Lower lobe of right lung (tissue), 2 donors: ENCODE data around the gene PLEKHA7. TPM values are rescaled to one million over a fixed set of nuclear protein-coding genes. Genes with fewer than 3 reads are reported as not detected.
"Not testable (repeated sequence)": the region's sequence is repeated elsewhere in the genome, so short reads cannot be mapped to it uniquely, and the experiment has no call there.

ENCODE experiments used
- ATAC-seq, 2 donors: fragments of 200-7000 bp; cut with Tn5 transposase; one replicate each; pipeline ENCODE4 v1.9.1; 2020 to 2022; ENCODE audit warnings: mild to moderate bottlenecking in 2 of 2, moderate library complexity in 2 of 2
- DNase-seq: peaks from one replicate; pipeline ENCODE4 v3.0.0-alpha.2; 2020
- H3K27ac ChIP-seq: fragments of 200-600 bp; one replicate; pipeline ENCODE4 v1.8.0; 2022
- H3K27me3 ChIP-seq: fragments of 200-600 bp; one replicate; pipeline ENCODE4 v1.8.0; 2022; ENCODE audit warnings: low read depth
- H3K36me3 ChIP-seq: fragments of 200-600 bp; one replicate; pipeline ENCODE4 v1.8.0; 2022; ENCODE audit warnings: mild to moderate bottlenecking
- H3K4me1 ChIP-seq: fragments of 200-600 bp; one replicate; pipeline ENCODE4 v1.8.0; 2022
- H3K4me3 ChIP-seq: fragments of 200-600 bp; one replicate; pipeline ENCODE4 v1.8.0; 2022; ENCODE audit warnings: mild to moderate bottlenecking
- H3K9me3 ChIP-seq: fragments of 200-600 bp; one replicate; pipeline ENCODE4 v1.8.0; 2022
- intact Hi-C: fragments of 100-400 bp; cut with DNase I; formaldehyde crosslinking; loops from one replicate; pipeline ENCODE4 v1.11.0; 2022
- total RNA-seq: library from RNA; stranded (reverse); fragmentation: NEBNext Ultra II Directional; extraction: Animal tissue kit (Norgen Biotek cat#: 25700); gene quantifications from one replicate; pipeline ENCODE4 v1.2.1, GENCODE V29; 2021
- TF ChIP-seq, protein P1 (sequence below): fragments of 200-600 bp; IDR thresholded peaks from one replicate; pipeline ENCODE4 v1.8.0; 2022; ENCODE audit warnings: antibody characterized with exemption, mild to moderate bottlenecking
- donor health status: DM: no; HTN: yes; CAD: no; lungs with severe emphysema.

PLEKHA7 gene
- total RNA-seq, 1 donor from 2014 or later: 44.0 TPM

DNA sequence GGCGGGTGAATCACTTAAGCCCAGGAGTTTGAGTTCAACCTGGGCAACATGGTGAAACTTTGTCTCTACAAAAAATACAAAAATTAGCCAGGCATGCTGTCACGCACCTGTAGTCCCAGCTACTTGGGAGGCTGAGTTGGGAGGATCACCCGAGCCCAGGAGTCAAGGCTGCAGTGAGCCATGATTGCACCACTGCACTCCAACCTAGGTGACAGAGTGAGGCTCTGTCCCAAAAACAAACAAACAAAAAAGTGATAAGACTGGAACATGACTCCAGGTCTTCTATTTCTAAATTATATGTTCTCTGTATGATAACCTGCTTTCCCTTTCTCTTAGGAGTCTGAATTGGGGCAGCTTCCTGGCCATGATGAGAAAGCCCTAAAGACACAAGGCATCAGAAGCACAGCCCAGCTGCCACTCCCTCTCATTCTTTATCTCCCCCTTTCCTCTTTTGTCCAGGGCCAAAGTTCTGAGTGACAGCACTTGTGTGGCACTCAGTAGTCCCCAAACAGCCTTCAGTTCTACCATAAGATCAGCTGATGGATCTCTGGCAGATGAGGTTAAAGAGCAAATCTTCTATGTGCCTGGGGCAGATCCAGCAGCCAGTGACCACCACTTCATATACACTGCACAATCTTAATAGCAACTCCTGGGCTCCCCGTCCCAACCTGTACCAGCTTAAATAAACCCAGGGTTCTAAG lies 139.8 kb downstream of the PLEKHA7 start:
- Histone ChIP-seq H3K4me1 (peaks cover 9% of the 10 kb centered on the region), H3K9me3 (no peaks in the 10 kb centered on the region), H3K27ac (no peak overlapping the region), H3K36me3 (no peaks in the 10 kb centered on the region), H3K27me3 (no peaks in the 10 kb centered on the region), H3K4me3 (no peak overlapping the region)
- TF ChIP-seq, protein P1, sequence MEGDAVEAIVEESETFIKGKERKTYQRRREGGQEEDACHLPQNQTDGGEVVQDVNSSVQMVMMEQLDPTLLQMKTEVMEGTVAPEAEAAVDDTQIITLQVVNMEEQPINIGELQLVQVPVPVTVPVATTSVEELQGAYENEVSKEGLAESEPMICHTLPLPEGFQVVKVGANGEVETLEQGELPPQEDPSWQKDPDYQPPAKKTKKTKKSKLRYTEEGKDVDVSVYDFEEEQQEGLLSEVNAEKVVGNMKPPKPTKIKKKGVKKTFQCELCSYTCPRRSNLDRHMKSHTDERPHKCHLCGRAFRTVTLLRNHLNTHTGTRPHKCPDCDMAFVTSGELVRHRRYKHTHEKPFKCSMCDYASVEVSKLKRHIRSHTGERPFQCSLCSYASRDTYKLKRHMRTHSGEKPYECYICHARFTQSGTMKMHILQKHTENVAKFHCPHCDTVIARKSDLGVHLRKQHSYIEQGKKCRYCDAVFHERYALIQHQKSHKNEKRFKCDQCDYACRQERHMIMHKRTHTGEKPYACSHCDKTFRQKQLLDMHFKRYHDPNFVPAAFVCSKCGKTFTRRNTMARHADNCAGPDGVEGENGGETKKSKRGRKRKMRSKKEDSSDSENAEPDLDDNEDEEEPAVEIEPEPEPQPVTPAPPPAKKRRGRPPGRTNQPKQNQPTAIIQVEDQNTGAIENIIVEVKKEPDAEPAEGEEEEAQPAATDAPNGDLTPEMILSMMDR: no peak
- ATAC-seq (no peak), DNase-seq (no peak)
- intact Hi-C loops: no loop called here

DNA sequence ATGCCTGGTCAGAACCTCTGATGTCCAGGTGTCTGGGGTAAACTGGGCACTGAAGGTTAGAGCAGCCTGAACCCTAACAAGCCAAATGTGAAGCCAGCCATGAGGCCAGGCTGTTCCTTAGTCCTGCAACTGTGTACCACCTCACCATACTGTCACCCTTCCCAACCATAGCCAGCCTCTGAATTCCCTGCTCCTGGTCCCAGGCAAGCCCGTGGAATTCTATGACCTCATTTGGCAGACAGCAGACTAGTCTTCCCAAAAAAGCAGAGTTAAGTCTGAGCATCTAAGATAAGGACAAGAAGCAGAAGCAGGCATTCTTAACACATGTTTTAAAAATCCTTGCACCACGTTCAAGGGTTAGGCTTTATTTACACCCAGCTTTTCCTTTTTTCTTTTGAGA lies 140.9 kb downstream of the PLEKHA7 start:
- H3K27me3 ChIP-seq: no peaks in the 10 kb centered on the region
- DNase-seq: no peak
- peak in 1 of 2 donors; percentile 19 for ATAC-seq
- no peak overlapping the region for H3K27ac ChIP-seq
- H3K36me3 ChIP-seq: no peaks in the 10 kb centered on the region
- TF ChIP-seq, protein P1: no peak
- intact Hi-C loops: no loop called here
- no peak overlapping the region for H3K4me3 ChIP-seq
- H3K4me1 ChIP-seq: no peaks in the 10 kb centered on the region
- H3K9me3 ChIP-seq: no peaks in the 10 kb centered on the region

DNA sequence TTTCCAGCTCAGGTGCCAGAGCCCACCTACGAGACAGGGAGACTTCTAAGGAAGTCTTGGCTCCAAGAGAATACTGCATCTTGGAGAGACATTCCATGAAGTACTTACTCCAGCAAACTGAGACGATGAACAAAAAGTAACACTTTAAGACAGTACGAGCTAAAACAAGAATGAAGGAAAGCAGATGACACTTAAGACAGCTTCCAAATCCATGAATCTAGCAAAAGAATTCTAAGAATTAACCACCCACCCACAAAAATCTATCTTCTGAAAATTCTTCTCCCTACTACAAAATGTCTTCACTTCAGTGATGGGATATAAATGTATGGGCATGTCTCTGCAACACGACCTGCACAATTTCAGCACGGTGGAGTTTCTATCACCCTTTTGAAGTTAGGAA lies 142.8 kb downstream of the PLEKHA7 start:
- DNase-seq (no peak), ATAC-seq (no peak)
- Histone ChIP-seq H3K4me1 (no peaks in the 10 kb centered on the region), H3K27me3 (no peaks in the 10 kb centered on the region), H3K4me3 (no peak overlapping the region), H3K27ac (no peak overlapping the region), H3K36me3 (no peaks in the 10 kb centered on the region), H3K9me3 (no peaks in the 10 kb centered on the region)
- intact Hi-C loops: no loop called here
- TF ChIP-seq, protein P1: no peak

DNA sequence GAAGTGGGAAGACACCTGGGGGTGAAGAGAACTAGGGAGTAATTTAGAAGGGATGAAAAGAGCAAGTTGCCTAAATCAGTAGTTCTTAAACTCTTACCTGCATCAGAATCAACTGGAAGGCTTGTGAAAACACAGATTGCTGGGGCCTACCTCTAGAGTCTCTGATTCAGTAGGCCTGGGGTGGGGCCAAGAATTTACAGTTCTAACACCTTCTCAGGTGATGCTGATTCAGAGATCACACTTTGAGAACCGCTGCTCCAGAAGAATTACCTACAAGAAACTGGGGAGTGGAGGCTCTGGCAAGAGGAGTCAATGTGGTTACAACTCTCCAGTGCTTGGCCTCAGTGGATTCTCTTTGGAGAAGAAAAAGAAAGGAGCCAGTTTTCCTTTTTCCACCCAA lies 147.1 kb downstream of the PLEKHA7 start:
- DNase-seq (no peak), ATAC-seq (no peak)
- no peaks in the 10 kb centered on the region for H3K4me1 ChIP-seq
- no peaks in the 10 kb centered on the region for H3K27me3 ChIP-seq
- no peaks in the 10 kb centered on the region for H3K36me3 ChIP-seq
- no peak overlapping the region for H3K4me3 ChIP-seq
- H3K9me3 ChIP-seq: no peaks in the 10 kb centered on the region
- H3K27ac ChIP-seq: no peak overlapping the region
- intact Hi-C loops: no loop called here
- TF ChIP-seq, protein P1: no peak

DNA sequence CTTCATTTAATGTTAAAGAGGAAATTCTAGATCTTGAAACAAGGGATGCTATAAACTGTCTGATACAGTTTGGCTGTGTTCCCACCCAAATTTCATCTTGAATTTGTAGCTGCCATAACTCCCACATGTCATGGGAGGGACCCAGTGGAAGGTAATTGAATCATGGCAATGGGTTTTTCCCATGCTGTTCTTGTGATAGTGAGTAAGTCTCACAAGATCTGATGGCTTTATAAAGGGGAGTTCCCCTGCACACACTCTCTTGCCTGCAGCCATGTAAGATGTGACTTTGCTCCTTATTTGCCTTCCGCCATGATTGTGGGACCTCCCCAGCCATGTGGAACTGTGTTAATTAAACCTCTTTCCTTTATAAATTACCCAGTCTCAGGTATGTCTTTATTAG lies 149.8 kb downstream of the PLEKHA7 start:
- H3K36me3 ChIP-seq, H3K4me1 ChIP-seq, intact Hi-C loops, ATAC-seq, H3K4me3 ChIP-seq, H3K9me3 ChIP-seq, DNase-seq, H3K27me3 ChIP-seq, H3K27ac ChIP-seq: not testable (repeated sequence)

DNA sequence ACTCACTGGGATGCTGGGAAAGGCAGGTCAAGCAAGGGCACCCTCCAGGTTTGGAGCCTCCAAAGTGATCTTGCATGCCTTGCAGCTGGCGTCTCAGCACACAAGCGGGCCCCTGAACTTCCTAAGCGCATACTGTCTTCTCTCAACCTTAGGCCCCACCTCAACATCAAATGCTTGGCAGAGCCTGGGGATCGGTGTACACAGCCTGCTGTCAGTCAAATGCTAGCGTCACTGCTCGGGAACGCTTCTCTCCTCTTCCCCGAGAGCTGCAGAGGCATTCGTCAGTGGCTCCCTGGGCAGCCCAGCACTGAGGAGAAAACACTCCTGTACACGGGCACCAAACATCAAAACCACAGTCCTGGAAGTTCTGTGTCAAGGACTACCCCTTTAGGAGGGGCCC lies 150.8 kb downstream of the PLEKHA7 start:
- Histone ChIP-seq H3K27ac (no peak overlapping the region), H3K36me3 (no peaks in the 10 kb centered on the region), H3K4me3 (no peak overlapping the region), H3K4me1 (no peaks in the 10 kb centered on the region), H3K9me3 (no peaks in the 10 kb centered on the region), H3K27me3 (no peaks in the 10 kb centered on the region)
- intact Hi-C loops: no loop called here
- no peak for DNase-seq
- ATAC-seq: no peak
- TF ChIP-seq, protein P1: no peak
